Upper lobe of right lung (tissue), 1 donor: ENCODE results near the gene TASP1. TPM values are rescaled to one million over a fixed set of nuclear protein-coding genes. Genes with fewer than 3 reads are reported as not detected.

Experiments used
- ATAC-seq: fragments of 200-7000 bp; cut with Tn5 transposase; one replicate; pipeline ENCODE4 v1.9.1; 2020; ENCODE audit warnings: mild to moderate bottlenecking, moderate library complexity
- DNase-seq: peaks from one replicate; pipeline ENCODE4 v3.0.0-alpha.2; 2020
- H3K27ac ChIP-seq: fragments of 200-600 bp; one replicate; pipeline ENCODE4 v1.8.0; 2022
- H3K27me3 ChIP-seq: fragments of 200-600 bp; one replicate; pipeline ENCODE4 v1.8.0; 2022; ENCODE audit warnings: mild to moderate bottlenecking
- H3K36me3 ChIP-seq: fragments of 200-600 bp; one replicate; pipeline ENCODE4 v1.8.0; 2022
- H3K4me1 ChIP-seq: fragments of 200-600 bp; one replicate; pipeline ENCODE4 v1.8.0; 2022
- H3K4me3 ChIP-seq: fragments of 200-600 bp; one replicate; pipeline ENCODE4 v1.8.0; 2022; ENCODE audit warnings: mild to moderate bottlenecking
- H3K9me3 ChIP-seq: fragments of 200-600 bp; one replicate; pipeline ENCODE4 v1.8.0; 2022
- intact Hi-C: fragments of 100-400 bp; cut with DNase I; formaldehyde crosslinking; loops from one replicate; pipeline ENCODE4 v1.11.0; 2022
- total RNA-seq: library from RNA; stranded (reverse); fragmentation: NEBNext Ultra II Directional; extraction: Animal tissue kit (Norgen Biotek cat#: 25700); gene quantifications from one replicate; pipeline ENCODE4 v1.2.1, GENCODE V29; 2021
- TF ChIP-seq, protein P1 (sequence below): fragments of 200-600 bp; IDR thresholded peaks from one replicate; pipeline ENCODE4 v1.8.0; 2022; ENCODE audit warnings: antibody characterized with exemption
- donor health status: DM: no; HTN: yes; CAD: no; lungs with severe emphysema.

The TASP1 gene
- total RNA-seq, 1 donor from 2014 or later: 17.1 TPM

DNA sequence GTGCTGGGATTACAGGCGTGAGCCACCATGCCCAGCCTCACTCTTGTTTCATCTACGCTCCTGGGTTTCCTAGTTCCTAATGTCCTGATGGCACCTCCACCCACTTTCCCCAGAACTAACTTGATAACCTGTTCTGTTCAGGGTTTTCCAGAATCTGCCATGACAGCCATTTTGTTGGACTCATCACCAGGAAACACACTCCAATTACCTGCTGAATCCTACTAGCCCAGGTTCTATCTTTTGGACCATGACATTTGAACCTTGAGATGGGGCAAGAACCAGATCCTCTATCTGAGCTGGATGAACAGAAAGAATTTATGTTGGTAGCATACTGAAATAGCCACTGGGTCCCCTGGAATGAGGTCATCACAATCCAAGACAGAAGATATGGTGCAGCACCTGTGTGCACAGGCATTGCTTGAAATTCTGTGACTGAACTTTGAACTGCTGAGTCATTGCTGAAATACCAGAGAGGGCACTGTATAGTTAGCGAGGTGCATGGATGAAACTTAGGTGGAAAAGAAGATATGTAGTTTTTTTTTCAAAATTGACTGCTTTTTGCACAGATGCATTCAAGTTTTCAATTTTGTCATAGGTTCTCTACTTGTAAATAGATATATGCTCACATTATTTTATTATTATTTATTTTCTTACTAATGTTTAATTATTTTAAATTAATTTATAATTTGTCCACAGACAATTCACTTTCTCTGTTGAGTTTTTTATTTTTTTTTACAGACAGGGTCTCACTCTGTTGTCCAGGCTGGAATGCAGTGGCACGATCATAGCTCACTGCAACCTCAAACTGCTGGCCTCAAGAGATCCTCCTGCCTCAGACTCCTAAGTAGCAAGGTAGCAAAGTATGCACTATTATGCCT, 42.8 kb upstream of the TASP1 start:
- Histone ChIP-seq H3K4me1 (no peaks in the 10 kb centered on the region), H3K36me3 (no peaks in the 10 kb centered on the region), H3K27ac (no peak overlapping the region), H3K4me3 (no peak overlapping the region), H3K9me3 (no peaks in the 10 kb centered on the region), H3K27me3 (no peaks in the 10 kb centered on the region)
- intact Hi-C loops: no loop called here
- no peak for ATAC-seq
- DNase-seq: no peak
- TF ChIP-seq, protein P1, sequence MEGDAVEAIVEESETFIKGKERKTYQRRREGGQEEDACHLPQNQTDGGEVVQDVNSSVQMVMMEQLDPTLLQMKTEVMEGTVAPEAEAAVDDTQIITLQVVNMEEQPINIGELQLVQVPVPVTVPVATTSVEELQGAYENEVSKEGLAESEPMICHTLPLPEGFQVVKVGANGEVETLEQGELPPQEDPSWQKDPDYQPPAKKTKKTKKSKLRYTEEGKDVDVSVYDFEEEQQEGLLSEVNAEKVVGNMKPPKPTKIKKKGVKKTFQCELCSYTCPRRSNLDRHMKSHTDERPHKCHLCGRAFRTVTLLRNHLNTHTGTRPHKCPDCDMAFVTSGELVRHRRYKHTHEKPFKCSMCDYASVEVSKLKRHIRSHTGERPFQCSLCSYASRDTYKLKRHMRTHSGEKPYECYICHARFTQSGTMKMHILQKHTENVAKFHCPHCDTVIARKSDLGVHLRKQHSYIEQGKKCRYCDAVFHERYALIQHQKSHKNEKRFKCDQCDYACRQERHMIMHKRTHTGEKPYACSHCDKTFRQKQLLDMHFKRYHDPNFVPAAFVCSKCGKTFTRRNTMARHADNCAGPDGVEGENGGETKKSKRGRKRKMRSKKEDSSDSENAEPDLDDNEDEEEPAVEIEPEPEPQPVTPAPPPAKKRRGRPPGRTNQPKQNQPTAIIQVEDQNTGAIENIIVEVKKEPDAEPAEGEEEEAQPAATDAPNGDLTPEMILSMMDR: no peak

DNA sequence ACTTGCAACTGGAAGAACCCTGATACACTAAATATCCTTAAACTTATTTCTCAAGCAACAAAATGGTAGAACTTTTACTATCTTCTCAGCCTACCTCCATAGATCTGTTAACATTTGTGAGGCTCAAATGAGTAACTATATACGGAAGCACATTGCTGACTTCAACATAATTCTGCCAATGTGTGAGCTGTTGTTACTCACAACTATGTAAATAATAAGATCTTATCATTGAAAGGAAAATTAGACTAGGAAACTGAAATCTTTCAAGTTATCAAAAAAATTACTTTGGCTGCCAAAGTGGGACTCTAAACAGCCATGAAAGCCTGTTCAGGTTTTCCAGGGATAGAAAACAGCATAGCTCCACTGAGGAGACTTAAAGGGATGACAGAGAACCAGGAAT, 40.2 kb upstream of the TASP1 start:
- Histone ChIP-seq H3K4me3 (no peak overlapping the region), H3K27me3 (no peaks in the 10 kb centered on the region), H3K27ac (no peak overlapping the region), H3K9me3 (no peaks in the 10 kb centered on the region), H3K36me3 (no peaks in the 10 kb centered on the region), H3K4me1 (no peaks in the 10 kb centered on the region)
- intact Hi-C loops: no loop called here
- ATAC-seq (no peak), DNase-seq (no peak)
- TF ChIP-seq, protein P1: no peak

DNA sequence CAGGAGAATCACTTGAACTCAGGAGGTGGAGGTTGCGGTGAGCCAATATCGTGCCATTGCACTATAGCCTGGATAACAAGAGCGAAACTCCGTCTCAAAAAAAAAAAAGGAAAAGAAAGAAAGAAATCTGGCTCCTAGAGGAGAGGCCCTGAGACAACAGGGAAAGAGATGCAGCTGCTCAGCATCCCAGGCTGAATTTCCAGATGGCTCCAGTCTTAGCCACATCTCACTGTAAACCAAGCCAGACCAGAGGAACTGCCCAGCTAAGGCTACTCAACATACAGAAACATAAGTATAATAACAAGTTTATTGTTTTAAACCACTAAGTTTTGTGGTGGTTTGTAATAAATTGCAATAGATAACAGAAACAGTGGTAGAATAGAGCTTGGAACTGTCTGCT, 38.5 kb upstream of the TASP1 start:
- Histone ChIP-seq H3K36me3 (no peaks in the 10 kb centered on the region), H3K27ac (no peak overlapping the region), H3K9me3 (no peaks in the 10 kb centered on the region), H3K4me3 (no peak overlapping the region), H3K27me3 (no peaks in the 10 kb centered on the region), H3K4me1 (no peaks in the 10 kb centered on the region)
- DNase-seq: no peak
- TF ChIP-seq, protein P1: no peak
- ATAC-seq: peak; percentile 44
- intact Hi-C loops: no loop called here

DNA sequence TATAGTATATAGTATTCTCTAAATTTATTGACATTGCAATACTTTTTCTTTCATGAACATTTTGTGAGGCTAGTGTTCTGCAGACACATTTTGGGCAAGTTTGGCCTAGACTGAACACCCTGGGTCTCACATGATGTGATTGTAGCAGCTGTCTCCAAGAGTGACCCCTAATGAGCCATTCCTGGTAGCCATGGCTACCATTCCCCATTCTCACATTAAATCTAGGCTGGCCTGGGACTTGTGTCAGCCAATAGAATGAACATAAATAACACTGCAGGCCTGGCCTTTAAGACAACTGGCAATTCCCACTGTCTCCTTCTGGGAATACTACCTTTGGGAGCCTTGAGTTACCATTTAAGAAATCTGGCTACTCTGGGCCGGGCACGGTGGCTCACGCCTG, 38.0 kb upstream of the TASP1 start:
- H3K27ac ChIP-seq: no peak overlapping the region
- DNase-seq: no peak
- H3K9me3 ChIP-seq: no peaks in the 10 kb centered on the region
- no peaks in the 10 kb centered on the region for H3K36me3 ChIP-seq
- H3K27me3 ChIP-seq: no peaks in the 10 kb centered on the region
- TF ChIP-seq, protein P1: no peak
- no peaks in the 10 kb centered on the region for H3K4me1 ChIP-seq
- intact Hi-C loops: no loop called here
- ATAC-seq: no peak
- H3K4me3 ChIP-seq: no peak overlapping the region

DNA sequence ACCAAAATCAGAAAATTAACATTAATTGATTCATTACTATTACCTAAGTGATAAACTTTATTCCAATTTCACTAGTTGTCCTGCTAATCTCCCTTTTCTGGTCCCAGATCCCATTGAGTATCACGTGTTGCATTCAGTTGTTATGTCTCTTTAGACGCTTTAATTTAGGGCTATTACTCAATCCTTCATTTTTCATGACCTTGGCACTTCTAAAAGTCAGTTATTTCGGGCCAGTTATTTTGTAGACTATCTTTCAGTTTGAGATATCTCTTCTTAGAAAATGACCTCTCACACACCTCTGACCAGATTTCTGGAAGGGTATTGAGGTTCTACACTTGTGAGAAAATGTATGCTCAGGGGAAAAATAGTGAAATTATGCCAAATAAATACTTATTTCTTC, 34.0 kb upstream of the TASP1 start:
- intact Hi-C loops: no loop called here
- Histone ChIP-seq H3K27ac (no peak overlapping the region), H3K9me3 (no peaks in the 10 kb centered on the region), H3K27me3 (no peaks in the 10 kb centered on the region), H3K36me3 (no peaks in the 10 kb centered on the region), H3K4me3 (no peak overlapping the region), H3K4me1 (no peaks in the 10 kb centered on the region)
- TF ChIP-seq, protein P1: no peak
- ATAC-seq (no peak), DNase-seq (no peak)
